NB4 (cell line): ENCODE data around the gene IL15.

Source experiments
- DNase-seq: peaks from one replicate; pipeline ENCODE4 v3.0.0; 2010; ENCODE audit warnings: low read depth
- H3K4me3 ChIP-seq: one replicate; pipeline ENCODE4 v1.5.1; 2011; ENCODE audit warnings: mild to moderate bottlenecking, low read depth, low read length, moderate library complexity
- MYC ChIP-seq: IDR thresholded peaks from 2 replicates; pipeline ENCODE4 v1.6.1; 2011; ENCODE audit warnings: low read depth, low read length
- POLR2A ChIP-seq: IDR thresholded peaks from 2 replicates; pipeline ENCODE4 v1.6.1; 2011; ENCODE audit warnings: mild to moderate bottlenecking; ENCODE audit not compliant: insufficient read length; ENCODE audit errors: extremely low read depth
- TF ChIP-seq, protein P1 (sequence below): IDR thresholded peaks from 2 replicates; pipeline ENCODE4 v1.6.1; 2011; ENCODE audit warnings: low read depth, low read length
- TF ChIP-seq, protein P2 (sequence below): IDR thresholded peaks from one replicate; pipeline ENCODE4 v1.5.1; 2012; ENCODE audit warnings: low read depth, low read length

The IL15 gene

DNA sequence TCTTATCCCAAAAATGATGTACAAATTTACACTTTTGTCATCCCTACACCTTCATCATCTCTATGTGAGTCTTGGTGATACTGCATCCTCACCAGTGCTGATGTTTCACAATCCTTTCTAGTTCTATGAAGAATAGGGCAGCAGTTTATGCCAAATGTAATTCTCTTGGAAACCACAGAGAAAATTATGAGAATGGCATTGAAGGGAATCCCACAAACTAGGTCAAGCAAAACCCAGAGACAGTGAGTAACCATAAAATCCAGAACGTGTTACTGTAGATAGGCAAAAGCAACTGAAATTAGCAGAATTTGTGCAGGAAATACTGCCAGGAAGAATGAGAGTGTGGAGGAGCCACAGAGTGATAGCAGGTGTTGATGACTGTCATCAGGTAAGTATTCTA, 24.5 kb downstream of the IL15 start:
- no peak overlapping the region for H3K4me3 ChIP-seq

DNA sequence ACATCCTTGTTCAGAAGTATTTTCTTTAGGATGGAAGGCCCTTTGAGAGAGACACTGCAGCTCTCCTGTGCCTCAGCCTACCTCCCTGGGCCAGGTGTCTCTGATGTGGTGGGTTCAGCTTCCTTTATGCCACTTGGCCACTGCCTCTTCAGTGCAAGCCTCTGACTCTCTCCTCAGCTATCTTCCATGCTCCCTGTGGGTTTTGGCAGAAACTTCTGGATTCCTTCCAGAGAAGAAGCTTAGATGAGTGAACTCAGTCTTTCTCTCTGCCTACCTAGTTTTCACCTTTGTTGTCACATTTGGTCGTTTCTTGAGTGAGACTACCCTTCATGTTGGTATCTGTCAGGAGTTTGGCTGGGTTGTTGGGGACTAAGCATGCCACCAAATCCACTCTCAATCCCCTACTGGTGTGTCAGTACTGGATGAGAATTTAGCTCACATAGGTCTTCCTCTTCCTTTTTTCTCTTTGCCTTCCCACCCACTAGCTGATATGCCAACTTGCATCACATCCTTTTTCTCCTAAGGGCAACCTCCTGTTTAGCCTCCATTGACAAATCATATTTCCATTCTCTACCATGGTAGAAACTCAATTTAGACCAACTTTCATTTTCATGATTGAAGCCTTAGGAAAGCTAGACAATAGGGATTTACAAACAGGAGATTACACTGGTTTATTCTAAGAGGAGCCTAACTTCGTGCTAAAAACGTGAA, 32.0 kb downstream of the IL15 start:
- DNase-seq = no peak
- no peak overlapping the region for H3K4me3 ChIP-seq
- TF ChIP-seq MYC = no peak
- TF ChIP-seq, protein P1, sequence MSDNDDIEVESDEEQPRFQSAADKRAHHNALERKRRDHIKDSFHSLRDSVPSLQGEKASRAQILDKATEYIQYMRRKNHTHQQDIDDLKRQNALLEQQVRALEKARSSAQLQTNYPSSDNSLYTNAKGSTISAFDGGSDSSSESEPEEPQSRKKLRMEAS = no peak
- TF ChIP-seq, protein P2, sequence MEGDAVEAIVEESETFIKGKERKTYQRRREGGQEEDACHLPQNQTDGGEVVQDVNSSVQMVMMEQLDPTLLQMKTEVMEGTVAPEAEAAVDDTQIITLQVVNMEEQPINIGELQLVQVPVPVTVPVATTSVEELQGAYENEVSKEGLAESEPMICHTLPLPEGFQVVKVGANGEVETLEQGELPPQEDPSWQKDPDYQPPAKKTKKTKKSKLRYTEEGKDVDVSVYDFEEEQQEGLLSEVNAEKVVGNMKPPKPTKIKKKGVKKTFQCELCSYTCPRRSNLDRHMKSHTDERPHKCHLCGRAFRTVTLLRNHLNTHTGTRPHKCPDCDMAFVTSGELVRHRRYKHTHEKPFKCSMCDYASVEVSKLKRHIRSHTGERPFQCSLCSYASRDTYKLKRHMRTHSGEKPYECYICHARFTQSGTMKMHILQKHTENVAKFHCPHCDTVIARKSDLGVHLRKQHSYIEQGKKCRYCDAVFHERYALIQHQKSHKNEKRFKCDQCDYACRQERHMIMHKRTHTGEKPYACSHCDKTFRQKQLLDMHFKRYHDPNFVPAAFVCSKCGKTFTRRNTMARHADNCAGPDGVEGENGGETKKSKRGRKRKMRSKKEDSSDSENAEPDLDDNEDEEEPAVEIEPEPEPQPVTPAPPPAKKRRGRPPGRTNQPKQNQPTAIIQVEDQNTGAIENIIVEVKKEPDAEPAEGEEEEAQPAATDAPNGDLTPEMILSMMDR = no peak
- TF ChIP-seq POLR2A = no peak

More for the DNA sequence above, 24.5 kb downstream of the IL15 start:
- no peak for DNase-seq
- TF ChIP-seq, protein P2 = no peak
- TF ChIP-seq MYC (no peak), POLR2A (no peak)
- TF ChIP-seq, protein P1 = no peak

DNA sequence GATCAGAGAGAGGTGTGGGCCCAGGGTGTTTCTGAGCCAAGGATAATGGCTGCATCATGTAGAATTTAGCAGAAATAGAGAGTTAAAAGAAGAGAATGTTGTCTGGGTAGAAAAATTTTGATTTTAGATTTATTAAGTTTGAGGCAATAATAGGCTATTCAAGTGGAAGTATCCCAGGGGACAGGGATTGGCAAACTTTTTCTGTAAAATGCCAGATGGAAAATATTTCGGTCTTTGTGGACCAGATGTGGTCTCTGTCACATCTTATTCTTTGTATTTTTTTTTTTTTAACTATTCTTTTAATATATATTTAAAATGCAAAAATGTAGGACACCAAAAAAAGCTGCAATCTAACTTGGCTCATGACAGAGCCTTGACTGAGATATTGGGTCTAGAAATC, 33.1 kb downstream of the IL15 start:
- no peak overlapping the region for H3K4me3 ChIP-seq
- TF ChIP-seq MYC (no peak), POLR2A (no peak)
- TF ChIP-seq, protein P2 = no peak
- TF ChIP-seq, protein P1 = no peak
- DNase-seq = no peak

- H3K4me3 ChIP-seq = no peak overlapping the region
- DNase-seq = no peak
- TF ChIP-seq, protein P2 = no peak
- TF ChIP-seq POLR2A (no peak), MYC (no peak)
- TF ChIP-seq, protein P1 = no peak
Observed at GRCh38 chr4:141675384-141675783, 39.0 kb downstream of the IL15 start.

- no peak overlapping the region for H3K4me3 ChIP-seq
- TF ChIP-seq, protein P2 = no peak
- no peak for TF ChIP-seq MYC
- no peak for TF ChIP-seq POLR2A
- TF ChIP-seq, protein P1 = no peak
- DNase-seq = no peak
Observed at GRCh38 chr4:141676087-141676670, 39.8 kb downstream of the IL15 start.
